Measurements from ENCODE around the gene SEMA3D.

DNA sequence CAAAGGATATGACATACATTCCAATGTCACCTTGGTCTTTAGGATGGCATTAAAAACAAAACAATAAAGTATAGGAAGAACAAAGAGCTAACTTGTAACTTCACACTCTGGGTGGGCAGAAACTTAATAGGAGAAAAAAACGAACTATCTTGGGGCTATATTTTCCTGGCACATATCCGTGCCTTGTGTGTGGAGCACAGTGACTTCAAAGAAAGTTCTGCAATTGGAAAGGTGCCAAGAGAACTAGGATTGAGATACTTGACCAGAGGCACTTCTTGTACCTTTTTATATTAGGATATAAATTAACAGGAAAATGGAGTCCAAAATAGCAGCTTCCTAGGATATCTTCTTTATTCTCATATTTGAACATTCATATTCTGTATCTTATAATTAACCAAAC is 148.4 kb downstream of the SEMA3D start:
- no peak for TF ChIP-seq POLR2A (IDR thresholded peaks at IDR 0.05)
- no peak for TF ChIP-seq POLR2AphosphoS5 (IDR thresholded peaks at IDR 0.05)

Data from prostate gland (tissue), 1 donor.